ENCODE results near the gene FABP3.

The FABP3 gene

DNA sequence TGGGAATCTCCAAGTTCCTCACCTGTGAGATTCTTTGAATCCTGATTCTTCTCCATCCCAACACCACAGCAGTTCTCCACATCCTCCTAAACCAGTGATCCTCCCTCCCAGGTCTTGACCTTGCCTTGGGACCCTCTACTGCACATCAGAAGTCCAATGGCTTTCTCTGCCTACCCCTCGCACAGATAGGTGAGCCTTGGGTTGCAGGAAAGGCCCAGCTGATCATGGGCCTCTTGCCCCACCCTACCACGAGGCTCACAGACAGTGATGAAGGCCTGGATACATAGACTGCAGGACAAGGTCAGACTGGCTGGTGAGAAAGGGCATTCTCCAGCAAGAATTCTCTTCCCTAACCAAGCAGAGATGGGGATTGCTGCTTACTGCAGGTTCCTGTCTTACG, 825 bp downstream of the FABP3 start:
- H3K27me3 Mint-ChIP-seq, result peaks cover 8 to 17% of the 10 kb centered on the region in 2 donors
- H3K27ac Mint-ChIP-seq, result no peak overlapping the region

DNA sequence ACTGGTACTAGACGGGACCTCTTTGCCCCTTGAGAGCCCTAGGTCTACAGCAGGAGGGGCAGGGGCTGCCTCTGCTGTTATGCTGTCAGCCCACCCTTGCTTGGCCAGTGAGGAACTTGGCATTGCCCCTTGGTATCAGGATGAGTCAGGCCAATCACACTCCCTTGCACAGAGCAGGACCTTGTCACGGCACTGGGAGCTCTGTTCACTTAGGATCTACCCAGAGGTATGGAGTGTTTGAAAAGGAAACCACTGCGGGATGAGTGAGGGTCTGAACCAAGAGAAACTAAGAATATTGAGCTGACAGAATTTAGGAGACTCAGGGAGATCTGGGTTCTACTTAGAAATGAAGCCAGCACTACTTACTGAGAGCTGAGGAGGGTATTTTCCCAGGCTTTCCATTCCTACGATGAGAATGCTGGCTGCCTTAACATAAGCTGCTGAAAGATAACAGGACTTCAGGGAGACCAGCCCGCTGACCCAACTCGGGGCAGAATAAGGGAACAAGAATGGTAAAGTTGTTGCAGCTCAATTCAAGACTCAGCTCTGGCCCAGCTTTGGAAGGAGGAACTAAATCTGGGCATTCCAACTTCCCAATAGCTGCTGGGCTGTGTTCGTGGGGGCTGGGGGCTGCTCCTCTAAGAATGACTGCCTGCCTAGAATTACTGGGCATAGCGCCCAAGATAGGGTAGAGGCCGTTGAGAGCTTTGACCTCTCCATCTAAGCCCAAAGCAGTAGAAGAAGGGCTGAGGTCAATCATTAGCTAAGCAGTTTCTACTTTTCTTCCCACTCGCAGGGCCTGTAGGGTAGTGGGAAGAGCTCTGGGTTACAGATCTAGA, 1.5 kb downstream of the FABP3 start:
- H3K4me3 Mint-ChIP-seq, result no peak overlapping the region
- H3K4me1 Mint-ChIP-seq, result peaks cover 22 to 30% of the 10 kb centered on the region in 2 donors
- no peak overlapping the region for H3K27ac Mint-ChIP-seq
- no peak for DNase-seq
- ATAC-seq (replicated peaks), result no peak
- peaks cover 22 to 32% of the 10 kb centered on the region in 2 donors for H3K36me3 Mint-ChIP-seq
- peaks cover 8 to 17% of the 10 kb centered on the region in 2 donors for H3K27me3 Mint-ChIP-seq
- no peaks in the 10 kb centered on the region for H3K9me3 Mint-ChIP-seq

More for the DNA sequence above, 825 bp downstream of the FABP3 start:
- DNase-seq (no peak), ATAC-seq (replicated peaks) (no peak)
- H3K9me3 Mint-ChIP-seq, result no peaks in the 10 kb centered on the region
- peaks cover 22 to 30% of the 10 kb centered on the region in 2 donors for H3K4me1 Mint-ChIP-seq
- H3K4me3 Mint-ChIP-seq, result peak overlapping the region; percentile 87 to 89
- peaks cover 19 to 27% of the 10 kb centered on the region in 2 donors for H3K36me3 Mint-ChIP-seq

DNA sequence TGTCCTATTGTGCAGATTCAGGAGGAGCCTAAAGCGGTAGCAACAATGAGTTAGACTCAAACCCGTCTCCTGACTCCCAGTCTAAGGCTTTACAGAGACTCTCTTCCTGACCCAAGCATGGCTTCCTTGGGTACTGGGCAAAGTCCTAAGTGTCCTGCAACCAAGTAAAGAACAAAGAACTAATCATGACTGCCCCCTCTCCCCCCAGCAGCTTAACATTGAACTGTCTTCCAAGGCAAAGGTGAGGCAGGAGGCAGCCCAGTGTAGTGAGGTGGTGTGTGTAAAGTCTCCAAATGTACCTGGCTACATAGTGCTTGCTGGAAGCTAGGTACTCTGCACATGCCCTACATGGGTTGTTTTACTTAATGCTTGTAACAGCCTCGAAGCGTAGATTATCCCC, 2.3 kb downstream of the FABP3 start:
- peaks cover 8 to 17% of the 10 kb centered on the region in 2 donors for H3K27me3 Mint-ChIP-seq
- no peaks in the 10 kb centered on the region for H3K9me3 Mint-ChIP-seq
- H3K4me3 Mint-ChIP-seq, result no peak overlapping the region
- H3K27ac Mint-ChIP-seq, result no peak overlapping the region
- peaks cover 25 to 30% of the 10 kb centered on the region in 2 donors for H3K4me1 Mint-ChIP-seq
- DNase-seq, result no peak
- no peak for ATAC-seq (replicated peaks)
- H3K36me3 Mint-ChIP-seq, result peaks cover 25 to 37% of the 10 kb centered on the region in 2 donors

DNA sequence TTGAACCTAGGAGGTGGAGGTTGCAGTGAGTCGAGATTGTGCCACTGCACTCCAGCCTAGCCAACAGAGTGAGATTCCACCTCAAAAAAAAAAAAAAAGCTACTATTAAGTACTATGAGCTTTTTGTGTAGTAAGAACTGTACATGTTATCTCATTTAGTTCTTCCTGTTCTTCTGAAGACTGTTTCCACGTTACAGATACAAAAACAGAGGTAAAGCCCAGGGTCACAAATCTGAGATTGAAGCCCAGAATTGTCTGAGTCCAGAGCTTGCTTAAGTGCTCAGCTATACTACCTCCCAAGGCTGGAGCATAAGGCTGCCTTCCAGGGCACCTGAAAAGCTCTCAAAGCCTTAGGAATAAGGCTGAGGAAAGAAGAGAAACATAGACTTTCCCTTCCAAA, 2.9 kb downstream of the FABP3 start:
- no peak for ATAC-seq (replicated peaks)
- DNase-seq, result no peak
- Mint-ChIP-seq H3K4me1 (peaks cover 25 to 30% of the 10 kb centered on the region in 2 donors), H3K27ac (no peak overlapping the region), H3K27me3 (peaks cover 8 to 17% of the 10 kb centered on the region in 2 donors), H3K4me3 (no peak overlapping the region), H3K36me3 (peaks cover 29 to 41% of the 10 kb centered on the region in 2 donors), H3K9me3 (no peaks in the 10 kb centered on the region)

DNA sequence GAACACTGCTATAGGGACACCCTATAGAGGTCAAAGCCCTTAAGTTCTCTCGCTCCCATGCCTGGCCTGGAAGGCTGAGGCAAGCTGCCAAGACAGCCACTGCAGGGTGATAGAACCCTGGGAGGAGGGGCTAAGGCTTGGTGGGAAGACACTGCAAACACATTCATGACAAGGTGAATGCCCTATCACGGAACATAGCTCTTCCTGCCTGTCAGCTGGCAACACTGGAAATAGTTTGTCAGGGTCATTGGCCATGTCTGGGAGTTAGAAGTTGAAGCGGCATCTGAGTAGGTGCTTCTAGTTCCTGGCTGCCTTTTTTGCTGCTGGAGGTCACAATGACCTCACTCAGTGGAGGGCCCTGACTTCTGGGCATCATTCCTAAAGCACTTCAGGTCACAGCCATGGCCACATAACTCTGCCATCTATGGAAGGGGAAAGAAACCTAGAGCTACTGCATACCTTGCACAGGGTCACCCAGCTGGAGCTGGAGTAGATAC, 4.2 kb downstream of the FABP3 start:
- H3K4me3 Mint-ChIP-seq, result no peak overlapping the region
- H3K27me3 Mint-ChIP-seq, result peaks cover 8 to 14% of the 10 kb centered on the region in 2 donors
- no peak overlapping the region for H3K27ac Mint-ChIP-seq
- peaks cover 22 to 25% of the 10 kb centered on the region in 2 donors for H3K4me1 Mint-ChIP-seq
- H3K9me3 Mint-ChIP-seq, result no peaks in the 10 kb centered on the region
- DNase-seq (no peak), ATAC-seq (replicated peaks) (no peak)
- H3K36me3 Mint-ChIP-seq, result peaks cover 38 to 52% of the 10 kb centered on the region in 2 donors

DNA sequence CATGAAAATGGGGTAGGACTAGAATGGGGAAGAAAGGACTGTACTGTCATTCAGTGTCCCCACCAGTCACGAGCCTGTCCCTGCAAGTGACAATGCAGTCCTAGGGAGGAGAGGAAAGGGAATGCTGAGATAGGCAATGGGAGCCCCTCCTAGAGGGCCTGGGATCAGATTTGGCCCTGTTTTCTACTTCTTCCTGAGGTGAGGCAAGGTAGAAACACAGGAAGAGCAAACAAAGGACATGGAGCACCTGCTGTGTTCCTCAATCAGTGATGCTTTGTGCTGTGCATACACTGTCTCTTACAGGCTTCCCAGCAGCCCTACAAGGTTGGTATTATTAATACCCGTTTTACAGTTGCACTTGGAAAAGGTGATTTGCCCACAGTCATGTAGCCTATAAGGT, 6.1 kb downstream of the FABP3 start:
- H3K27me3 Mint-ChIP-seq, result no peaks in the 10 kb centered on the region
- peaks cover 35 to 49% of the 10 kb centered on the region in 2 donors for H3K36me3 Mint-ChIP-seq
- no peak for DNase-seq
- H3K9me3 Mint-ChIP-seq, result no peaks in the 10 kb centered on the region
- peak in 1 of 2 donors; percentile 19 for ATAC-seq (replicated peaks)
- H3K4me1 Mint-ChIP-seq, result peaks cover 7% of the 10 kb centered on the region in 2 donors
- no peak overlapping the region for H3K4me3 Mint-ChIP-seq
- H3K27ac Mint-ChIP-seq, result no peak overlapping the region

DNA sequence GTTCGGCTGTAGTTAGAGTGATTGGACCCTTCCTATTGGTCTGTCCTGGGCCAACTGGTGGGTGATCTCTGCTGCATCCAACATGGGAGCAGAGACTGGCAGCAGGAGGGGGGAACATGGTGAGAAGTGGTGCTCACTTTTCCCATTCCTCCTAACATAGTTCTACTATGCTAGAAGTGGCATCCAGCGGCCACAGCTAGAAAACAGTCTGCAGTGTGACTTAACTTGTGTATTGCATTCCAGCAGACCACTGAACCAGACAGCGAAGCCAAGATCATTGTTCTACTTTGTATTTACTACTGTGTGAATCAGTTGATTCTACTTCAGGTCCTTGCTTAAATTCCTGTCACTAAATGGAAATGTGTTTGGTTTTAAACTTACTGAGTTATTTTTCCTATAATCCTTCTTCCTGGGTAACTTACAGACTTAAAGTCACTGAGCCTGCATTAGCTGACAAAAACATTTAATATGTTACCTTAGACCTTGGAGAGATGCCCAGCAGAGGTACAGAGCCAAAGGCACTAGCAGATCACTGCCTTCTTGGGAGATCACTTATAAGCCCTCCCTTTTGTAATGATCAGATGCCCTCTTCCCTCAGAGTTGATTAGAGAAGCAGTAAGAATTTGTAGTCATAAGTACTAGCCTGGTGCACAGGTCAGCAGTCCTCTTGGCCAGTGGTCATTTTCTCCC, 8.2 kb downstream of the FABP3 start:
- H3K36me3 Mint-ChIP-seq, result peaks cover 38 to 59% of the 10 kb centered on the region in 2 donors
- no peak overlapping the region for H3K27ac Mint-ChIP-seq
- H3K4me1 Mint-ChIP-seq, result peaks cover 0 to 2% of the 10 kb centered on the region in 2 donors
- no peaks in the 10 kb centered on the region for H3K27me3 Mint-ChIP-seq
- DNase-seq, result no peak
- no peaks in the 10 kb centered on the region for H3K9me3 Mint-ChIP-seq
- no peak overlapping the region for H3K4me3 Mint-ChIP-seq
- no peak for ATAC-seq (replicated peaks)

DNA sequence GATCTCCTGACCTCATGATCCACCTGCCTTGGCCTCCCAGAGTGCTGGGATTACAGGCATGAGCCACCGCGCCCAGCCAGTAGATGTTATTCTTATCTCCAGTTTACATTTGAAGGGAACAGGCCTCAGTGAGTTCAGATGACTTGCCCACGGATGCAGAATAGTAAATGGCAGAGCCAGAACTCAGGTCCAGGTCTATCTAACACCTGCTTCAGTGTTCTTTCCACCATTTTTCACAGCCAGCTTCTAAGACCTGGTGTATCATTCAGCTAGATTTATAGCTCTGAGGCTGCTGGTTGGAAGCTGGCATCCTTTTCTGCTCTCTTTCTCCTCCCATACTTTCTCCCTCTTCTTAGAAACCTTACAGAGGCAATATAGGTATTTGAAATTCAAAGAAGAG, 10.8 kb downstream of the FABP3 start:
- H3K9me3 Mint-ChIP-seq, result no peaks in the 10 kb centered on the region

DNA sequence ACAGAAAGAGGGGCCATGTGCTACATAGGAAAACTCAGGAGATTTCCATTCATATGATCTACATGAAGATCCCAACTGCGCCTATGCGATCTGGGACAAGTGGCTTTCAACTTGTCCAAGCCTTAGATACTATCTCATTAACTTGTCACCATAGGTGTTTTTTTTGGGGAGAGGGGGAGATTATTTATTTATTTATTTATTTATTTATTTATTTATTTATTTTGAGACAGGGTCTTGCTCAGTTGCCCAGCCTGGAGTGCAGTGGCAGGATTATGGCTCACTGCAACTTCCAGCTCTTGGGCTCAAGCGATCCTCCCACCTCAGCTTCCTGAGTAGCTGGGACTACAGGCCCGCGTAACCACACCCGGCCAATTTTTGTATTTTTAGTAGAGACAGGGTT, 11.3 kb downstream of the FABP3 start:
- no peak for ATAC-seq (replicated peaks)
- Mint-ChIP-seq H3K27ac (no peak overlapping the region), H3K9me3 (no peaks in the 10 kb centered on the region), H3K4me1 (peaks cover 0 to 2% of the 10 kb centered on the region in 2 donors), H3K4me3 (no peak overlapping the region), H3K36me3 (peaks cover 34 to 56% of the 10 kb centered on the region in 2 donors), H3K27me3 (no peaks in the 10 kb centered on the region)
- no peak for DNase-seq

More for the DNA sequence above, 10.8 kb downstream of the FABP3 start:
- no peak for DNase-seq
- H3K4me3 Mint-ChIP-seq, result no peak overlapping the region
- H3K27me3 Mint-ChIP-seq, result no peaks in the 10 kb centered on the region
- H3K36me3 Mint-ChIP-seq, result peaks cover 35 to 58% of the 10 kb centered on the region in 2 donors
- ATAC-seq (replicated peaks), result no peak
- H3K4me1 Mint-ChIP-seq, result peaks cover 0 to 2% of the 10 kb centered on the region in 2 donors
- no peak overlapping the region for H3K27ac Mint-ChIP-seq

DNA sequence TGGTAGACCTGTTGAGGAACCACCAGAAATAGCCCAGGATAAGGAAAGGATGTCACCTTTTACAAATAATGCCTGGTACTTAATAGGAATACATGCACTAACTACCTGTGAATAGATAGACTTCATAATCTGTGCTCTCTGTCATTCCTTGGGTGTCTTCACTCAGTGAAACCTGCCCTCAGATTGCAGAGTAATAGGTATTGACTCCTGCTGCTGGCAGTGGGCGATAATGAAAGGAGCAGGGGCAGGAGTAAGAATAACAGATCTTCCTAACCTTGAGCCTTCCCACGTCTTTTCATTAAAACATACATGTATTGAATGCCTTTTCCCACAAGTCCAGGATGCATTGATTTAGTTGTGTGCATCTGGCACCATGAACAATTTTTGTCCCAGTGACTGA, 16.4 kb downstream of the FABP3 start:
- Mint-ChIP-seq H3K27me3 (no peaks in the 10 kb centered on the region), H3K9me3 (no peaks in the 10 kb centered on the region), H3K4me1 (no peaks in the 10 kb centered on the region), H3K27ac (no peak overlapping the region), H3K36me3 (peaks cover 42 to 51% of the 10 kb centered on the region in 2 donors), H3K4me3 (no peak overlapping the region)
- DNase-seq (no peak), ATAC-seq (replicated peaks) (no peak)

DNA sequence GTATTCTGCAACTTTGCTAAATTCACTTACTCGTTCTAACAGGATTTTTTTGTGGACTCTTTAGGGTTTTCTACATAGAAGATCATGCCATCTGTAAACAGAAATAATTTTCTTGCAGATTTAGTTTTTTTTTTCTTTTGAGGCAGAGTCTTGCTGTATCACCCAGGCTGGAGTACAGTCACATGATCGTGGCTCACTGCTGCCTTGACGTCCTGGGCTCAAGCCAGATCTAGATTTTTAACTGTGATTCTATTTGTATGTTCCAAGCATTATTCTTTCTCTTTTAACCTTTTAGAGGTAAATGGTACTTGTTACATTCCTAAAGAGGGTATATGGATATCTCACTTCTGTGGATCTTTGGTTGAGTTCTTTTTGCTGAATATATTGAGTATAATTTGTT, 18.6 kb downstream of the FABP3 start:
- no peak overlapping the region for H3K27ac Mint-ChIP-seq
- no peak for ATAC-seq (replicated peaks)

DNA sequence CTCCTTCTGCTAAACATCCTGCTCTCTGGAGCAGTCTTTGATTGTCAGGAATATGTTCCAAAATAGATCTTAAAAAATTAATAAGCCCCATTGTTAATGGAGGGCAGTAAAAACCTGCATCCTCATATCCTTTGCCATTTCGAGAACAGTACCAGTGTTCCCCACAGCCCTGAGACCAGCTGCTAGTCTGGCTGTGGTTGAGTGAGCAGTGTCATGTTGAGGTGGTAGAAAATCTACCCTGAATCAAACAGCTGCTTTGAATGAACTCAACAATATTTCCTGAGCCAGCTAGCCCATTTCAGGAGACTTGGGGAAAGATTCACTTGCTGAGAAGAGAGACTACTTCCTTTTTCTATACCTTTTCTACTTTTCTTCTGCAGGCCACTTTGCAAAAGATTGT, 24.4 kb downstream of the FABP3 start:
- H3K9me3 Mint-ChIP-seq, result no peaks in the 10 kb centered on the region
- no peak overlapping the region for H3K4me3 Mint-ChIP-seq
- no peaks in the 10 kb centered on the region for H3K27me3 Mint-ChIP-seq
- peaks cover 26 to 46% of the 10 kb centered on the region in 2 donors for H3K36me3 Mint-ChIP-seq
- H3K4me1 Mint-ChIP-seq, result peaks cover 4 to 10% of the 10 kb centered on the region in 2 donors
- DNase-seq (no peak), ATAC-seq (replicated peaks) (peak; percentile 64 to 79)
- H3K27ac Mint-ChIP-seq, result peak overlapping the region; percentile 9

More for the DNA sequence above, 18.6 kb downstream of the FABP3 start:
- Mint-ChIP-seq H3K4me3 (no peak overlapping the region), H3K27me3 (no peaks in the 10 kb centered on the region), H3K36me3 (peaks cover 51 to 52% of the 10 kb centered on the region in 2 donors), H3K9me3 (no peaks in the 10 kb centered on the region), H3K4me1 (no peaks in the 10 kb centered on the region)
- DNase-seq, result no peak

DNA sequence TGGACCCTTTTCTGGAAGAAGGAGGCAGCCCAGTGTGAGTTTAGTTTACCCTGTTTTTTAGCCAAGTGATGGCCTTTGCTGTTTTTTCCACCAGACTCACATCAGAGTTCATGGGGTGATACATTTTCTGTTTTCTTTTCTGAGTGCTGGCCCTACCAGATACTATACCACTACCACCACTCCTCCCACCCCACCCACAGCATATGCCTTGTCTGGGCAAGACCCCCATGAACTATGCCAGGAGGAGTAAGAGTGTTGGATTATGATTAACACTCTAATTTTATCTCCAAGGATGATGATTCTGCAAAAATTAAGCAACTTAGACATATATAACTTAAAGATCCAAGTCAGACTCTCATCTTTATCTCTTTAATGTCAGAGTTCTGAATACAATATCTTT, 26.1 kb downstream of the FABP3 start:
- no peak overlapping the region for H3K4me3 Mint-ChIP-seq
- DNase-seq (no peak), ATAC-seq (replicated peaks) (no peak)
- no peaks in the 10 kb centered on the region for H3K27me3 Mint-ChIP-seq
- H3K27ac Mint-ChIP-seq, result no peak overlapping the region
- peaks cover 24 to 41% of the 10 kb centered on the region in 2 donors for H3K36me3 Mint-ChIP-seq
- no peaks in the 10 kb centered on the region for H3K9me3 Mint-ChIP-seq
- peaks cover 4 to 10% of the 10 kb centered on the region in 2 donors for H3K4me1 Mint-ChIP-seq

DNA sequence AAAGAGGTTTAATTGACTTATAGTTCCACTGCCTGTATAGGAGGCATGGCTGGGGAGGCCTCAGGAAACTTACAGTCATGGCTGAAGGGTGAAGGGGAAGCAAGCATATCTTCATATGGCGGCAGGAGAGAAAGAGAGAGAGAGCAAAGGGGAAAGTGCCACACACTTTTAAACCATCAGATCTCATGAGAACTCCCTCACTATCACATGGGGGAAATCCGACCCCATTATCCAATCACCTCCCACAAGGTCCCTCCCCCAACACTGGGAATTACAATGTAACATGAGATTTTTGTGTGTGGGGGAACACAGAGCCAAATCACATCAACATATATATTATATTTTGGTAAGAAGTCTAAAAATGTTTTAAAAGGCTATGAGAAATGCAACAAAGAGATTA, 27.2 kb downstream of the FABP3 start:
- Mint-ChIP-seq H3K36me3 (peaks cover 16 to 31% of the 10 kb centered on the region in 2 donors), H3K27me3 (no peaks in the 10 kb centered on the region), H3K27ac (no peak overlapping the region), H3K4me3 (no peak overlapping the region), H3K4me1 (peaks cover 4 to 10% of the 10 kb centered on the region in 2 donors), H3K9me3 (no peaks in the 10 kb centered on the region)
- ATAC-seq (replicated peaks) (no peak), DNase-seq (no peak)

All from stimulated activated naive B cell treated with anti-CD40 and anti-IgM and Interleukin-4, amounts not matched to agents 10 μg/mL and 1 μg/mL and 100 μg/mL, for 72 hours (primary cell).